HAP-1 (cell line): ENCODE results near the gene LOXL1.

Experiments used
- DNase-seq, 2 experiments: peaks; one replicate each; pipeline ENCODE4 v3.0.0-alpha.2; 2016 to 2020; ENCODE audit warnings: low spot score in 2 of 2
- H3K27me3 ChIP-seq: fragments of 250-450 bp; sonication (Bioruptor Pico); 2 replicates; pipeline ENCODE4 v1.5.1; 2020; ENCODE audit warnings: low read depth, mild to moderate bottlenecking, moderate library complexity
- H3K36me3 ChIP-seq: fragments of 250-450 bp; sonication (Bioruptor Pico); replicated peaks from 2 replicates; pipeline ENCODE4 v1.5.1; 2020; ENCODE audit warnings: mild to moderate bottlenecking
- H3K4me1 ChIP-seq: fragments of 250-450 bp; sonication (Bioruptor Pico); 2 replicates; pipeline ENCODE4 v1.5.1; 2020; ENCODE audit warnings: mild to moderate bottlenecking
- H3K4me3 ChIP-seq: fragments of 250-450 bp; sonication (Bioruptor Pico); 2 replicates; pipeline ENCODE4 v1.5.1; 2020; ENCODE audit warnings: mild to moderate bottlenecking, moderate library complexity
- H3K9me3 ChIP-seq: fragments of 250-450 bp; sonication (Bioruptor Pico); 2 replicates; pipeline ENCODE4 v1.5.1; 2020; ENCODE audit warnings: mild to moderate bottlenecking, moderate library complexity
- in situ Hi-C: fragments of 300-500 bp; cut with MboI; formaldehyde crosslinking; loops from 3 replicates; pipeline ENCODE4 v1.14.3; 2020; ENCODE audit warnings: low sequenced_read_pairs, inconsistent platforms, mixed read lengths

LOXL1 gene

GRCh38 chr15:73941871-73942635, 15.8 kb downstream of the LOXL1 start:
- no peaks in the 10 kb centered on the region for H3K27me3 ChIP-seq
- peaks cover 3% of the 10 kb centered on the region for H3K4me1 ChIP-seq
- no peak for DNase-seq
- H3K36me3 ChIP-seq, result no peaks in the 10 kb centered on the region
- in situ Hi-C loops, result loop anchor here (10.0 kb wide), 1 partner anchor 1637 kb away; no protein-coding TSS in a partner anchor
- H3K9me3 ChIP-seq, result no peaks in the 10 kb centered on the region
- H3K4me3 ChIP-seq, result no peak overlapping the region

GRCh38 chr15:73942751-73943270, 16.5 kb downstream of the LOXL1 start:
- H3K4me3 ChIP-seq, result no peak overlapping the region
- no peak for DNase-seq
- H3K27me3 ChIP-seq, result no peaks in the 10 kb centered on the region
- no peaks in the 10 kb centered on the region for H3K36me3 ChIP-seq
- in situ Hi-C loops, result loop anchor here (10.0 kb wide), 1 partner anchor 1638 kb away; no protein-coding TSS in a partner anchor
- H3K4me1 ChIP-seq, result peaks cover 3% of the 10 kb centered on the region
- H3K9me3 ChIP-seq, result no peaks in the 10 kb centered on the region

- Histone ChIP-seq H3K36me3 (no peaks in the 10 kb centered on the region), H3K27me3 (no peaks in the 10 kb centered on the region), H3K9me3 (no peaks in the 10 kb centered on the region), H3K4me1 (no peaks in the 10 kb centered on the region), H3K4me3 (no peak overlapping the region)
- DNase-seq, result no peak
- in situ Hi-C loops, result loop anchor here (10.0 kb wide), 1 partner anchor 1640 kb away; no protein-coding TSS in a partner anchor
These were observed 18.2 kb downstream of the LOXL1 start for GRCh38 chr15:73944161-73945129.

- Histone ChIP-seq H3K9me3 (no peaks in the 10 kb centered on the region), H3K4me3 (no peak overlapping the region), H3K36me3 (no peaks in the 10 kb centered on the region), H3K4me1 (no peaks in the 10 kb centered on the region), H3K27me3 (no peaks in the 10 kb centered on the region)
- DNase-seq, result no peak
- in situ Hi-C loops, result loop anchor here (10.0 kb wide), 1 partner anchor 1640 kb away; no protein-coding TSS in a partner anchor
These were observed 18.9 kb downstream of the LOXL1 start for GRCh38 chr15:73945130-73945508.

- no peaks in the 10 kb centered on the region for H3K4me1 ChIP-seq
- no peak for DNase-seq
- H3K27me3 ChIP-seq, result no peaks in the 10 kb centered on the region
- H3K4me3 ChIP-seq, result no peak overlapping the region
- no peaks in the 10 kb centered on the region for H3K36me3 ChIP-seq
- no peaks in the 10 kb centered on the region for H3K9me3 ChIP-seq
- in situ Hi-C loops, result loop anchor here (10.0 kb wide), 1 partner anchor 1641 kb away; no protein-coding TSS in a partner anchor
These were observed 19.9 kb downstream of the LOXL1 start for GRCh38 chr15:73946046-73946721.

GRCh38 chr15:73946795-73947370, 20.6 kb downstream of the LOXL1 start:
- Histone ChIP-seq H3K36me3 (peaks cover 2% of the 10 kb centered on the region; the same call in 1 of the 2 replicates), H3K4me3 (no peak overlapping the region), H3K9me3 (no peaks in the 10 kb centered on the region), H3K4me1 (no peaks in the 10 kb centered on the region), H3K27me3 (no peaks in the 10 kb centered on the region)
- DNase-seq, result no peak
- in situ Hi-C loops, result loop anchor here (10.0 kb wide), 1 partner anchor 1642 kb away; no protein-coding TSS in a partner anchor

GRCh38 chr15:73947651-73948050, 21.4 kb downstream of the LOXL1 start:
- H3K36me3 ChIP-seq, result peaks cover 2% of the 10 kb centered on the region; the same call in 1 of the 2 replicates
- no peak for DNase-seq
- H3K4me3 ChIP-seq, result no peak overlapping the region
- in situ Hi-C loops, result loop anchor here (10.0 kb wide), 1 partner anchor 1643 kb away; no protein-coding TSS in a partner anchor
- H3K4me1 ChIP-seq, result no peaks in the 10 kb centered on the region
- H3K27me3 ChIP-seq, result no peaks in the 10 kb centered on the region
- H3K9me3 ChIP-seq, result no peaks in the 10 kb centered on the region

GRCh38 chr15:73948396-73948795, 22.1 kb downstream of the LOXL1 start:
- in situ Hi-C loops, result loop anchor here (10.0 kb wide), 1 partner anchor 1644 kb away; no protein-coding TSS in a partner anchor
- no peaks in the 10 kb centered on the region for H3K9me3 ChIP-seq
- peaks cover 2% of the 10 kb centered on the region; the same call in 1 of the 2 replicates for H3K36me3 ChIP-seq
- H3K4me1 ChIP-seq, result no peaks in the 10 kb centered on the region
- no peaks in the 10 kb centered on the region for H3K27me3 ChIP-seq
- no peak for DNase-seq
- no peak overlapping the region for H3K4me3 ChIP-seq

- in situ Hi-C loops, result loop anchor here (10.0 kb wide), 1 partner anchor 1644 kb away; no protein-coding TSS in a partner anchor
- Histone ChIP-seq H3K4me1 (no peaks in the 10 kb centered on the region), H3K36me3 (peaks cover 2% of the 10 kb centered on the region; the same call in 1 of the 2 replicates), H3K27me3 (no peaks in the 10 kb centered on the region), H3K9me3 (no peaks in the 10 kb centered on the region), H3K4me3 (no peak overlapping the region)
- DNase-seq, result no peak
These were observed 22.7 kb downstream of the LOXL1 start for GRCh38 chr15:73948982-73949381.

- no peaks in the 10 kb centered on the region for H3K27me3 ChIP-seq
- in situ Hi-C loops, result loop anchor here (10.0 kb wide), 1 partner anchor 1645 kb away; no protein-coding TSS in a partner anchor
- DNase-seq, result no peak
These were observed 23.2 kb downstream of the LOXL1 start for GRCh38 chr15:73949496-73949895.

GRCh38 chr15:73950479-73950830, 24.2 kb downstream of the LOXL1 start:
- in situ Hi-C loops, result no loop called here
- no peak overlapping the region for H3K4me3 ChIP-seq
- DNase-seq, result no peak

More at GRCh38 chr15:73949496-73949895, 23.2 kb downstream of the LOXL1 start:
- Histone ChIP-seq H3K4me3 (no peak overlapping the region), H3K4me1 (no peaks in the 10 kb centered on the region), H3K9me3 (no peaks in the 10 kb centered on the region), H3K36me3 (peaks cover 2% of the 10 kb centered on the region; the same call in 1 of the 2 replicates)

GRCh38 chr15:73950831-73951561, 24.7 kb downstream of the LOXL1 start:
- peak; percentile 97 to 99 for DNase-seq

More at GRCh38 chr15:73950479-73950830, 24.2 kb downstream of the LOXL1 start:
- H3K4me1 ChIP-seq, result no peaks in the 10 kb centered on the region
- H3K9me3 ChIP-seq, result no peaks in the 10 kb centered on the region
- H3K27me3 ChIP-seq, result no peaks in the 10 kb centered on the region
- peaks cover 2% of the 10 kb centered on the region; the same call in 1 of the 2 replicates for H3K36me3 ChIP-seq

More at GRCh38 chr15:73950831-73951561, 24.7 kb downstream of the LOXL1 start:
- in situ Hi-C loops, result no loop called here
- H3K4me1 ChIP-seq, result no peaks in the 10 kb centered on the region
- H3K9me3 ChIP-seq, result no peaks in the 10 kb centered on the region
- peaks cover 2% of the 10 kb centered on the region; the same call in 1 of the 2 replicates for H3K36me3 ChIP-seq
- H3K27me3 ChIP-seq, result no peaks in the 10 kb centered on the region
- no peak overlapping the region for H3K4me3 ChIP-seq
